ENCODE results near the gene TRIM7. TPM values are rescaled to one million over a fixed set of nuclear protein-coding genes. Genes with fewer than 3 reads are reported as not detected.
A peak's percentile ranks its signal among the peaks of the same experiment; 100 is the strongest.

Gene TRIM7
- total RNA-seq, result 1.5 and 1.8 TPM in 2 replicates

GRCh38 chr5:181204826-181205760, at the start of gene TRIM7:
TSS of gene TRIM7 (minus strand) at chr5:181205196. CDS start at chr5:181205110, 86 bp downstream.
- peaks cover 47% of the 10 kb centered on the region for H3K27me3 Mint-ChIP-seq (ENCODE audit: insufficient read depth)
- peaks cover 34% of the 10 kb centered on the region for H3K4me1 Mint-ChIP-seq (ENCODE audit: low read depth)
- intact Hi-C loops (cut with micrococcal nuclease), result loop anchor here (5.0 kb wide), 1 partner anchor 37 kb away; the partner anchor contains the start of gene RACK1
- peak; percentile 16 for DNase-seq (ENCODE audit: low spot score)
- H3K27ac Mint-ChIP-seq, result peak within 1 kb of the TSS; percentile 81
- H3K9me3 Mint-ChIP-seq, result no peaks in the 10 kb centered on the region
- peaks cover 3% of the 10 kb centered on the region for H3K36me3 Mint-ChIP-seq (ENCODE audit: low read depth)
- H3K4me3 Mint-ChIP-seq, result peak within 1 kb of the TSS; percentile 89

- H3K9me3 Mint-ChIP-seq, result no peaks in the 10 kb centered on the region
- H3K27ac Mint-ChIP-seq, result peak overlapping the region; percentile 84
- peaks cover 65% of the 10 kb centered on the region for H3K4me1 Mint-ChIP-seq (ENCODE audit: low read depth)
- intact Hi-C loops (cut with micrococcal nuclease), result loop anchor here (10.0 kb wide), 3 partner anchors 753 to 1693 kb away; partner anchors contain the start of genes CNOT6, MAPK9 and RUFY1
- no peaks in the 10 kb centered on the region for H3K27me3 Mint-ChIP-seq (ENCODE audit: insufficient read depth)
- H3K36me3 Mint-ChIP-seq (ENCODE audit: low read depth), result peaks cover 23% of the 10 kb centered on the region
- H3K4me3 Mint-ChIP-seq, result peak overlapping the region; percentile 94
- no peak for DNase-seq (ENCODE audit: low spot score)
Observed at GRCh38 chr5:181248277-181248676, 43.3 kb upstream of the TRIM7 start.

GRCh38 chr5:181246276-181247049, 41.5 kb upstream of the TRIM7 start:
- intact Hi-C loops (cut with micrococcal nuclease), result loop anchor here (1.0 to 10.0 kb wide), 5 partner anchors 15 to 1692 kb away; partner anchors contain the start of genes CNOT6, MAPK9, RUFY1 and TRIM52
- Mint-ChIP-seq H3K27me3 (ENCODE audit: insufficient read depth) (no peaks in the 10 kb centered on the region), H3K36me3 (ENCODE audit: low read depth) (peaks cover 41% of the 10 kb centered on the region), H3K4me3 (peak overlapping the region; percentile 94), H3K4me1 (ENCODE audit: low read depth) (peaks cover 64% of the 10 kb centered on the region), H3K9me3 (no peaks in the 10 kb centered on the region), H3K27ac (peak overlapping the region; percentile 97)
- DNase-seq (ENCODE audit: low spot score), result peak; percentile 77

- peaks cover 46% of the 10 kb centered on the region for H3K36me3 Mint-ChIP-seq (ENCODE audit: low read depth)
- H3K27me3 Mint-ChIP-seq (ENCODE audit: insufficient read depth), result no peaks in the 10 kb centered on the region
- intact Hi-C loops (cut with micrococcal nuclease), result loop anchor here (1.0 to 10.0 kb wide), 5 partner anchors 16 to 1691 kb away; partner anchors contain the start of genes CNOT6, MAPK9, RUFY1 and TRIM52
- no peaks in the 10 kb centered on the region for H3K9me3 Mint-ChIP-seq
- H3K27ac Mint-ChIP-seq, result peak overlapping the region; percentile 97
- DNase-seq (ENCODE audit: low spot score), result peak; percentile 20
- peak overlapping the region; percentile 94 for H3K4me3 Mint-ChIP-seq
- peaks cover 60% of the 10 kb centered on the region for H3K4me1 Mint-ChIP-seq (ENCODE audit: low read depth)
Observed at GRCh38 chr5:181245427-181246275, 40.7 kb upstream of the TRIM7 start.

DNA sequence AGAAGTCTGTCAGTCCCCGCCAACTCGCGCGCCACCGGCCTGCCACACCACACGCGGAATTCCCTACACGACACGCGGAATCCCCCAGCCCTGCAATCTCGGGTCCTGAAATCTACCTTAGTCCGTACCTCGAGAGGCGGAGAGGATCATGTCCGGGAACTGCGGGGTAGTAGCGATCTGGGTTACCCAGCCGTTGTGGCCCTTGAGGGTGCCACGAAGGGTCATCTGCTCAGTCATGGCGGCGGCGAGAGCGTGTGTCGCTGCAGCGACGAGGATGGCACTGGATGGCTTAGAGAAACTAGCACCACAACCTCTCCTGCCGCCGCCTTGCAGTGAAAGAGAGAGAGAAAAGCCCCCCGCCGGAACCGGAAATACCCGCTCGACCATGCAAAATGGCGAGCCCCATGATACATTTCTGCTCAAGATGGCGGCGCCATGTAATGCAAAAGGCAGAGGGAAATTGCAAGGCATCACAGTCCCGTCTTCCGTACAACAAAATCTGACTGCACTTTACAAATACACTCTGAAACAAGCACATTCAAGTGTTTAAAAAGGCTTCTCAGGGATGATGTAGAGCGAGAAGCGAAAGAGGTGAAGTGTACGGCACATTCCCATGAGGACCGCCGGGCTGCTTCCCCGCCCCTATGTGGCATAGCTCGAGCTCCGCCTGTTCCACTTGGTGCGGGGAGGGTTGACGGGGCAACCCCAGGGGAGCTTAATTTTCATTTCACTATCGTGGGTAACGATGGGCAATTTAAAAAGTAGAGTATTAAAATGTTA, 38.8 kb upstream of the TRIM7 start, which contains the start of gene RACK1:
Gene RACK1 (minus strand): TSS at position 343 of the 780 bp plus-strand sequence. CDS start 106 bp downstream, at position 237.
- H3K4me3 Mint-ChIP-seq, result peak within 1 kb of the TSS; percentile 96
- H3K36me3 Mint-ChIP-seq (ENCODE audit: low read depth), result peaks cover 47% of the 10 kb centered on the region
- no peaks in the 10 kb centered on the region for H3K27me3 Mint-ChIP-seq (ENCODE audit: insufficient read depth)
- peaks cover 49% of the 10 kb centered on the region for H3K4me1 Mint-ChIP-seq (ENCODE audit: low read depth)
- peak within 1 kb of the TSS; percentile 99 for H3K27ac Mint-ChIP-seq
- H3K9me3 Mint-ChIP-seq, result no peaks in the 10 kb centered on the region
- intact Hi-C loops (cut with micrococcal nuclease), result loop anchor here (1.0 to 10.0 kb wide), 7 partner anchors 20 to 1689 kb away; partner anchors contain the start of genes CNOT6, MAPK9, RUFY1 and TRIM41
- peak; percentile 82 for DNase-seq (ENCODE audit: low spot score)

DNA sequence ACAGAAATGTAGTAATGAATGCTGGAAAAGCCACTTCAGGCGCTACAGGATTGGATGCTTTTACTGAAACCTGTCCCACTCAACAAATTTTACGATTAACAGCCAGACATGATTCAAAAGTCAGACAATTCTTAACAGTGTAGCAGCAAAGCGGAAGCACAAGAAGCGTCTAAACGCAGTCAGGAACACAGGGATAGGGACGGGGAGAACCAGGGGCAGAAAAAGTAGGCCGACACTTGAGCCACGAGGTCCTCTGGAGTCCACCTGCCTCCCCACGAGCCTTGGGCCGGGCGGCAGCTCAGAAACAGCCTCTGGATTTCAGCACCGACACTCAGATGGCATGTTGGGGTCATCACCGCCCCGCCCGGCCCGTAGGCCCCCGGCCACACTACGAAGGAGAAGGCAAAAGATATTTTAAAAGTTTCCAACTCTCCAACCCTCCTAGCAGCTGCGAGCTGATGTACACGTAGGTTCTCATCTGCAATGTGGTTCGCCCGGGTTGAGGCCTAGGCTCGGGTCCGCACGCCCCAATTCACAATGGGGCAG, 38.1 kb upstream of the TRIM7 start:
- Mint-ChIP-seq H3K36me3 (ENCODE audit: low read depth) (peaks cover 51% of the 10 kb centered on the region), H3K27ac (peak overlapping the region; percentile 99), H3K4me3 (peak overlapping the region; percentile 96), H3K4me1 (ENCODE audit: low read depth) (peaks cover 49% of the 10 kb centered on the region), H3K27me3 (ENCODE audit: insufficient read depth) (no peaks in the 10 kb centered on the region), H3K9me3 (no peaks in the 10 kb centered on the region)
- no peak for DNase-seq (ENCODE audit: low spot score)
- intact Hi-C loops (cut with micrococcal nuclease), result loop anchor here (5.0 to 10.0 kb wide), 5 partner anchors 36 to 1688 kb away; partner anchors contain the start of genes CNOT6, MAPK9, RUFY1 and TRIM7

GRCh38 chr5:181242031-181242451, 37.0 kb upstream of the TRIM7 start:
- H3K27me3 Mint-ChIP-seq (ENCODE audit: insufficient read depth), result no peaks in the 10 kb centered on the region
- DNase-seq (ENCODE audit: low spot score), result no peak
- H3K27ac Mint-ChIP-seq, result peak overlapping the region; percentile 99
- H3K9me3 Mint-ChIP-seq, result no peaks in the 10 kb centered on the region
- peak overlapping the region; percentile 96 for H3K4me3 Mint-ChIP-seq
- H3K36me3 Mint-ChIP-seq (ENCODE audit: low read depth), result peaks cover 59% of the 10 kb centered on the region
- intact Hi-C loops (cut with micrococcal nuclease), result loop anchor here (5.0 to 10.0 kb wide), 5 partner anchors 35 to 1687 kb away; partner anchors contain the start of genes CNOT6, MAPK9, RUFY1 and TRIM7
- peaks cover 45% of the 10 kb centered on the region for H3K4me1 Mint-ChIP-seq (ENCODE audit: low read depth)

DNA sequence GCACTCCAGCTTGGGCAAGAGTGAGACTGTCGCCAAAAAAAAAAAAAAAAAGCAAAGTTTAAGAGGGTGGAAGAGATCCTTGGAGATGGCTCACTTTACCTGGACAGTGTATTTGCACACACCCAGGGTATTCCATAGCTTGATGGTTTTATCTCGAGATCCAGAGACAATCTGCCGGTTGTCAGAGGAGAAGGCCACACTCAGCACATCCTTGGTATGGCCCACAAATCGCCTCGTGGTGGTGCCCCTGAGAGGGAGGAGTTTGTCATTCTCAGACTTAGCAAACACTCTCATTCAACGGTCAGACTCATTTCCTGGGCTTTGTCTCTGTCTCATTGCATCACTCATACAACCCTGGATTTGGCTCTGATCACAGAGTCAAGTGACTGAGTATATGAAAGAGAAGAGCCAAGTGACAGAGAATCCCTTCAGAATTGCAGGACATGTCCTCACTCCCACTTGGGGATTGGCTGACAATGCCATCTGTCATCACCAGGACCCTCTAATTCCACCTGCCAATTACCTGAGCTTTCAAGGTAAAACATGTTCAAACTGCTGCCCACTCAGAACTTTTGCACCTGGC, 36.5 kb upstream of the TRIM7 start:
- Mint-ChIP-seq H3K27me3 (ENCODE audit: insufficient read depth) (no peaks in the 10 kb centered on the region), H3K4me3 (peak overlapping the region; percentile 96), H3K27ac (peak overlapping the region; percentile 99), H3K4me1 (ENCODE audit: low read depth) (peaks cover 48% of the 10 kb centered on the region), H3K36me3 (ENCODE audit: low read depth) (peaks cover 64% of the 10 kb centered on the region), H3K9me3 (no peaks in the 10 kb centered on the region)
- peak; percentile 25 for DNase-seq (ENCODE audit: low spot score)
- intact Hi-C loops (cut with micrococcal nuclease), result loop anchor here (5.0 to 10.0 kb wide), 5 partner anchors 34 to 1687 kb away; partner anchors contain the start of genes CNOT6, MAPK9, RUFY1 and TRIM7

GRCh38 chr5:181239062-181239663, 34.2 kb upstream of the TRIM7 start:
- DNase-seq (ENCODE audit: low spot score), result no peak
- H3K4me1 Mint-ChIP-seq (ENCODE audit: low read depth), result peaks cover 34% of the 10 kb centered on the region
- intact Hi-C loops (cut with micrococcal nuclease), result no loop called here
- H3K9me3 Mint-ChIP-seq, result no peaks in the 10 kb centered on the region
- H3K4me3 Mint-ChIP-seq, result peak overlapping the region; percentile 66
- H3K27ac Mint-ChIP-seq, result peak overlapping the region; percentile 77
- H3K27me3 Mint-ChIP-seq (ENCODE audit: insufficient read depth), result no peaks in the 10 kb centered on the region
- H3K36me3 Mint-ChIP-seq (ENCODE audit: low read depth), result peaks cover 80% of the 10 kb centered on the region

GRCh38 chr5:181237729-181238385, 32.9 kb upstream of the TRIM7 start:
- no peak overlapping the region for H3K4me3 Mint-ChIP-seq
- peaks cover 71% of the 10 kb centered on the region for H3K36me3 Mint-ChIP-seq (ENCODE audit: low read depth)
- intact Hi-C loops (cut with micrococcal nuclease), result no loop called here
- no peaks in the 10 kb centered on the region for H3K27me3 Mint-ChIP-seq (ENCODE audit: insufficient read depth)
- DNase-seq (ENCODE audit: low spot score), result no peak
- H3K27ac Mint-ChIP-seq, result peak overlapping the region; percentile 83
- no peaks in the 10 kb centered on the region for H3K9me3 Mint-ChIP-seq
- peaks cover 34% of the 10 kb centered on the region for H3K4me1 Mint-ChIP-seq (ENCODE audit: low read depth)
